Keratinocyte (primary cell): Measurements from ENCODE around the gene FGFR2. TPM values are rescaled to one million over a fixed set of nuclear protein-coding genes. Genes with fewer than 3 reads are reported as not detected.

ENCODE experiments used
- DNase-seq: peaks from one replicate; pipeline ENCODE4 v3.0.0-alpha.2; 2011; ENCODE audit warnings: low read depth, missing footprints, low spot score
- FAIRE-seq: peaks from 2 replicates; lab custom pipeline; 2011; peaks lifted over from hg19 to GRCh38; lab: Jason Lieb, UNC
- H2AFZ ChIP-seq: 2 replicates; pipeline ENCODE4 v1.6.0; 2012; ENCODE audit warnings: low read length, control low read depth, inconsistent platforms; ENCODE audit not compliant: control insufficient read depth
- H3K27ac ChIP-seq: 2 replicates; pipeline ENCODE4 v1.5.1; 2011; ENCODE audit warnings: low read length; ENCODE audit not compliant: control insufficient read depth, insufficient read depth
- H3K27me3 ChIP-seq: 3 replicates; pipeline ENCODE4 v1.6.0; 2011; ENCODE audit warnings: low read length; ENCODE audit not compliant: control insufficient read depth, insufficient read depth; ENCODE audit errors: extremely low read depth
- H3K36me3 ChIP-seq, 2 experiments: 2 replicates in 1 of 2; 3 replicates in 1 of 2; pipeline ENCODE4 v1.5.1; 2011; ENCODE audit warnings: low read length in 2 of 2, mild to moderate bottlenecking in 1 of 2; ENCODE audit not compliant: control insufficient read depth in 2 of 2, insufficient read depth in 2 of 2; ENCODE audit errors: extremely low read depth in 1 of 2
- H3K4me1 ChIP-seq: 3 replicates; pipeline ENCODE4 v1.5.1; 2011; ENCODE audit warnings: low read length; ENCODE audit not compliant: control insufficient read depth, insufficient read depth; ENCODE audit errors: extremely low read depth
- H3K4me2 ChIP-seq: 3 replicates; pipeline ENCODE4 v1.6.0; 2011; ENCODE audit warnings: low read depth, low read length; ENCODE audit not compliant: control insufficient read depth, insufficient read depth; ENCODE audit errors: extremely low read depth
- H3K4me3 ChIP-seq, 3 experiments: fragments of 200-600 bp in 1 of 3; sonication (generic) in 1 of 3; 2 replicates in 2 of 3; 3 replicates in 1 of 3; pipeline ENCODE4 v1.5.1; 2011 to 2016; ENCODE audit warnings: low read length in 3 of 3, mild to moderate bottlenecking in 3 of 3, control low read depth in 2 of 3, inconsistent platforms in 1 of 3, low read depth in 1 of 3, mixed read lengths in 1 of 3, mixed run types in 1 of 3, moderate library complexity in 1 of 3; ENCODE audit not compliant: control insufficient read depth in 2 of 3, insufficient read depth in 2 of 3; ENCODE audit errors: extremely low read depth in 1 of 3
- H3K79me2 ChIP-seq: 2 replicates; pipeline ENCODE4 v1.6.0; 2012; ENCODE audit warnings: low read length; ENCODE audit not compliant: control insufficient read depth, insufficient read depth
- H3K9ac ChIP-seq: 3 replicates; pipeline ENCODE4 v1.6.0; 2011; ENCODE audit warnings: low read length; ENCODE audit not compliant: control insufficient read depth, insufficient read depth; ENCODE audit errors: extremely low read depth
- H3K9me1 ChIP-seq: 3 replicates; pipeline ENCODE4 v1.6.0; 2011; ENCODE audit warnings: low read length; ENCODE audit not compliant: control insufficient read depth, insufficient read depth; ENCODE audit errors: extremely low read depth
- H3K9me3 ChIP-seq: 2 replicates; pipeline ENCODE4 v1.5.1; 2012; ENCODE audit warnings: low read depth, low read length; ENCODE audit not compliant: control insufficient read depth
- H4K20me1 ChIP-seq: 3 replicates; pipeline ENCODE4 v1.6.0; 2011; ENCODE audit warnings: low read length; ENCODE audit not compliant: control insufficient read depth, insufficient read depth; ENCODE audit errors: extremely low read depth
- CTCF ChIP-seq, 3 experiments: IDR thresholded peaks in 1 of 3; conservative IDR thresholded peaks in 1 of 3; optimal IDR thresholded peaks in 1 of 3; 2 replicates in 2 of 3; 3 replicates in 1 of 3; pipeline versions ENCODE3 to v1.5.1; 2011; ENCODE audit warnings: low read length in 3 of 3, mild to moderate bottlenecking in 3 of 3, moderate library complexity in 2 of 3, control low read depth in 1 of 3, inconsistent platforms in 1 of 3; ENCODE audit not compliant: insufficient read depth in 2 of 3; ENCODE audit errors: extremely low read depth in 1 of 3
- EZH2 ChIP-seq: IDR thresholded peaks from one replicate; pipeline ENCODE4 v1.6.1; 2012; ENCODE audit warnings: inconsistent platforms, mild to moderate bottlenecking, low read length, moderate library complexity
- dilution Hi-C: fragments of 300-500 bp; cut with MboI; formaldehyde crosslinking; loops from one replicate; pipeline ENCODE4 v1.7.0; 2020; ENCODE audit warnings: low sequenced_read_pairs; ENCODE audit not compliant: extremely low pct_ligation_motif_present
- polyA plus RNA-seq, 5 experiments: library from polyadenylated mRNA; depleted of rRNA in 3 of 5; stranded (reverse) in 3 of 5; stranded (forward) in 1 of 5; unstranded in 1 of 5; fragments of >200 nt; gene quantifications; 1 replicate in 1 of 5; 2 replicates in 3 of 5; 3 replicates in 1 of 5; pipeline versions ENCODE4 v1.2.1 to v1.2.3, GENCODE V29; 2011 to 2012; ENCODE audit warnings: missing spikeins in 2 of 5, low read depth in 1 of 5, low replicate concordance in 1 of 5

FGFR2 gene
- polyA plus RNA-seq, 1 donor (not counting 4 experiments of a cell fraction or from before 2014, with no cell fraction given) = 20.6 TPM

- Histone ChIP-seq H3K36me3 (no peaks in the 10 kb centered on the region), H2AFZ (no peak overlapping the region), H3K9me3 (no peaks in the 10 kb centered on the region), H3K9ac (peak overlapping the region; percentile 23), H3K4me1 (peaks cover 73% of the 10 kb centered on the region), H3K9me1 (no peaks in the 10 kb centered on the region), H3K4me3 (peak overlapping the region in 2 of 3 experiments; percentile 57 to 58), H3K27ac (no peak overlapping the region), H3K27me3 (no peaks in the 10 kb centered on the region), H3K4me2 (peak overlapping the region; percentile 98), H3K79me2 (peaks cover 91% of the 10 kb centered on the region), H4K20me1 (no peaks in the 10 kb centered on the region)
- no peak for FAIRE-seq
- dilution Hi-C loops = no loop called here
- no peak for DNase-seq
- no peak for TF ChIP-seq CTCF (optimal IDR thresholded peaks at IDR 0.05 in 1 of 3, IDR thresholded peaks at IDR 0.05 in 1 of 3, conservative IDR thresholded peaks at IDR 0.05 in 1 of 3; ENCODE audit: extremely low read depth in 1 of 3, insufficient read depth in 2 of 3, low read length in 3 of 3)
- no peak for TF ChIP-seq EZH2
These were observed 7.1 kb downstream of the FGFR2 start for GRCh38 chr10:121591186-121591585.

GRCh38 chr10:121590772-121591171 lies 7.5 kb downstream of the FGFR2 start:
- Histone ChIP-seq H3K36me3 (no peaks in the 10 kb centered on the region), H3K9me3 (no peaks in the 10 kb centered on the region), H3K4me2 (peak overlapping the region; percentile 98), H2AFZ (no peak overlapping the region), H3K9me1 (no peaks in the 10 kb centered on the region), H3K27me3 (no peaks in the 10 kb centered on the region), H3K4me3 (peak overlapping the region in 1 of 3 experiments; percentile 26), H3K4me1 (peaks cover 70% of the 10 kb centered on the region), H3K27ac (no peak overlapping the region), H3K9ac (peak overlapping the region; percentile 23), H3K79me2 (peaks cover 91% of the 10 kb centered on the region), H4K20me1 (no peaks in the 10 kb centered on the region)
- dilution Hi-C loops = no loop called here
- TF ChIP-seq CTCF (optimal IDR thresholded peaks at IDR 0.05 in 1 of 3, IDR thresholded peaks at IDR 0.05 in 1 of 3, conservative IDR thresholded peaks at IDR 0.05 in 1 of 3; ENCODE audit: extremely low read depth in 1 of 3, insufficient read depth in 2 of 3, low read length in 3 of 3) (no peak), EZH2 (no peak)
- DNase-seq (no peak), FAIRE-seq (no peak)
